HG02759 (cell line): Measurements from ENCODE around the gene SPRYD3.

Source experiments
- ATAC-seq: cut with Tn5 transposase; IDR thresholded peaks from one replicate; pipeline ENCODE4 v1.9.1; 2021; ENCODE audit warnings: mild to moderate bottlenecking, moderate library complexity; ENCODE audit not compliant: unreplicated experiment

The SPRYD3 gene

GRCh38 chr12:53082637-53083175, 3.5 kb upstream of the SPRYD3 start:
- no peak for ATAC-seq

- ATAC-seq: no peak
Measured at GRCh38 chr12:53078425-53079225, 565 bp downstream of the SPRYD3 start.

GRCh38 chr12:53077030-53077429, 2.2 kb downstream of the SPRYD3 start:
- no peak for ATAC-seq

- ATAC-seq: no peak
Measured at GRCh38 chr12:53076461-53076860, 2.7 kb downstream of the SPRYD3 start.

GRCh38 chr12:53074999-53075370, 4.2 kb downstream of the SPRYD3 start:
- ATAC-seq: no peak

- no peak for ATAC-seq
Measured at GRCh38 chr12:53074283-53074998, 4.7 kb downstream of the SPRYD3 start.

- no peak for ATAC-seq
Measured at GRCh38 chr12:53073881-53074280, 5.3 kb downstream of the SPRYD3 start.

GRCh38 chr12:53071591-53072551, 7.3 kb downstream of the SPRYD3 start:
- ATAC-seq: no peak

GRCh38 chr12:53070877-53071492, 8.2 kb downstream of the SPRYD3 start:
- no peak for ATAC-seq

- no peak for ATAC-seq
Measured at GRCh38 chr12:53069621-53070410, 9.4 kb downstream of the SPRYD3 start.

- ATAC-seq: no peak
Measured at GRCh38 chr12:53068811-53069585, 10.2 kb downstream of the SPRYD3 start.

GRCh38 chr12:53067993-53068770, 11.0 kb downstream of the SPRYD3 start:
- no peak for ATAC-seq

GRCh38 chr12:53067074-53067992, 11.9 kb downstream of the SPRYD3 start:
- ATAC-seq: no peak

- ATAC-seq: no peak
Measured at GRCh38 chr12:53065975-53066931, 12.9 kb downstream of the SPRYD3 start.

GRCh38 chr12:53065470-53065869, 13.7 kb downstream of the SPRYD3 start:
- no peak for ATAC-seq
